HG02571 (cell line): ENCODE measurements around the gene SCCPDH.

Experiments
- ATAC-seq: cut with Tn5 transposase; IDR thresholded peaks from one replicate; pipeline ENCODE4 v1.9.1; 2021; ENCODE audit warnings: mild to moderate bottlenecking, moderate library complexity; ENCODE audit not compliant: unreplicated experiment

The SCCPDH gene

DNA sequence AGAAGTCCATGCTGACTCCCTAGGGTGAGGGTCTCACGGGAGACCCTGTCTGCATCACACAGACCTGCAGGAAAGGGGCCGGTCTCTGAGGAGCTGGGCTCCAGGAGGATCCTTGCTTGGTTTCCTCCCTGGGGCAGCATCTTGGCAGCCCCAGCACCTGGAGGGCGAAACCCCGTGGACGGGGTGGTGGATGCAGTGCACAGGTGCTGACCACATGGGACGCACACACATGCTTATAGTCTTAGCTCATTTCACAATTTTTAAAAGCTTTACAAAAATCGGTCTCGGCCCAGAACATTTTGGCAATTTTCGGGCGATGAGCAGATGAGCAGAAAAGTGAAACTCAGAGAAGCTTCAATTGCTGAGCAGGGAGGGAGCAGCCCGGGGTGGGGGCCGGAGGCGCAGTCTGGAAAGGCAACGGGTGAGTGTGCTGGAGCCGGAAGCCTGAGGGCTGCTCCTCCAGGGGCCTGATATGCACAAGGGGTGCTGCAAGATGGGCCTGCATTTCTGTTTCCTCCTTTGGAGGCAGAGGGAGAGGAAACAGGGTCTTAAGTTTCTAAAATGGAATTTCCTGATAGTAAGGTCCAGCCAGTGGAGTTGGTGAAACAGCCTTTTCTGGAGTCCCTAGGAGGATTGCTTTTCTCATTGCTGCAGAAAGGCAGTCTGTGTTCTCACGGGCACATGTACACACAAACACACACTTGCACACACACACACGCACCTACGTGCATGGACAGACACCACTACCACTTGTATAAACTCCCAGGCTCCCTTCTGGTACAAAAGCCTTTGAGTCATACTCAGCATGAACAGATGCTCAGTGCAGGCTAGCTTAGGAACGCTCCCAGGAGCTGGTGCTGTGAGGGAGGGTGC is 60.6 kb downstream of the SCCPDH start:
- no peak for ATAC-seq

DNA sequence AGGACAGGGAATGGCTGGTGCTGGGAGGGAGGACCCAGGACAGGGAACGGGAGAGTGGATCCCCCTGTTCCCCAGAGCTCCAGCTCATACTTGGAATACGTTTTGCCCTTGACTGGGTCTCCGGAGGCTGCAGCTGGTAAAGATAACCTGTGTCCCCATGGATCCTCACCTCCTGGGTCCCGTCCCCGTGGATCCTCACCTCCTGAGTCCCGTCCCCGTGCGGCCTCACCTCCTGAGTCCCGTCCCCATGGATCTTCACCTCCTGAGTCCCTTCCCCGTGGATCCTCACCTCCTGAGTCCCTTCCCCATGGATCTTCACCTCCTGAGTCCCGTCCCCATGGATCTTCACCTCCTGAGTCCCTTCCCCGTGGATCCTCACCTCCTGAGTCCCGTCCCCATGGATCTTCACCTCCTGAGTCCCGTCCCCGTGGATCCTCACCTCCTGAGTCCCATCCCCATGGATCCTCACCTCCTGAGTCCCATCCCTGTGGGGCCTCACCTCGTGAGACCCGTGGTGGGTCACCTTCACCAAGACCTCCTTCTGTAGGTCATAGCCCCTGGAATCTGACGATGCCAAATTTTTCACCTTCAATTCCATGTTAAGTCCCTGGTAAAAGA is 61.4 kb downstream of the SCCPDH start:
- ATAC-seq = no peak

DNA sequence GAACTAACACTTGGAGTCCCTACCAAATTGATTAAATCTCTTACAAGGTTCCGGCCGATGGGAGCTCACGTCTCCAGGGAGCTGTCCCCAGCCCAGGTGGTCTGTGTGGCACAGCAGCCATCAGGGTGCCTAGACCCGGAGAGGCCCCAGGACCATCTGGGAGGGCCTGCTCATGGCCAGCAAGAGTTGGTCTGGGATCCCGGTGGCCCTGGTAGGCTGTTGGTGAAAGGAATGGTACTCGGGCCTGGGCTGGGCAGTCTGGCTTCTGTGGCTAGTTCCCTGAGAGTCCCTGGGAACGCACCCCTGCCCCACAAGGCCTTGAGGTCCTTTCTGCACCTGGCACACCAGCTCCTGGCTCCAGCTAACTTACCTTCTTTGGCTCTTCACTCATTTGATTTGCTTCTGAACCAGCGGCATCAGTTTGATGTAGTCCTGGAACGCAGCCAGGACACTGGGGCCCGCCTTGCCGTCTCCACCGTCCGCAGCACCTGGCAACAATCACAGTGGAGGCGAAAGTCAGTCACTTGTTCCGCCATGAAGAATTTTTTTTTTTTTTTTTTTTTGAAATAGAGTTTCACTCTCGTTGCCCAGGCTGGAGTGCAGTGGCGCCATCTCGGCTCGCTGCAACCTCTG is 62.5 kb downstream of the SCCPDH start:
- ATAC-seq = no peak

DNA sequence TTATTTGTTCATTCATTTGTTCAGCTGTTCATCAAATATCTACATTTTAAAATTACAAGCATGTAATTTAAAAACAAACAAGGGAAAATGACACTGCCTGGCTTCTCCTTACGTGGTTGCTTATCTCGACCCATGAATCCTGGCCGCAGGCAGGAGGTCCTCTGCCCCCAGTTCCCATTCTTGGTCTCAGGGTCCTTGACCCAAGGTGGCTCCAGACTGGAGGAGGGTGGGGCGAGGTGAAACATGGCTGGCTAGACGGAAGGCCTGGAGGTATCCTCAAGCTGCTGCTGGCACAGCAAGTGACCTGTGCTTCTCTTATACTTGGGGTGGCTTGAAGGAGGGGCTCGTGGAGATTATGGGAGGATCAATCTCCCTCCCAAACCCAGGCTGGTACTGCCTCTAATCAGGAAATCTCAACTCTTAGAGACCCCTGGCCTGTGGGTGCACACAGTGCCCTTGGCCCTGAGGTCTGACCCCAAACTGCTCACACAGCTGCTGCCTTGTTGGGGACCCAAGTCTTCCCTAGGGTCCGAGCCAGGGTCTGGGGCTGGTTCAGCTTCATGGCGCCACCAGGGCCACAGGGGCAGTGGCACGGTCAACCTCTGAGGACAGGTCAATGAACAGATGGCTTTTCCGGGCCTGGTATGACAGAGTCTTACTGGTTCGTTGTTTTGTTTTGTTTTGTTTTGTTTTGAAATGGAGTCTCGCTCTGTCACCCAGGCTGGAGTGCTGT is 63.7 kb downstream of the SCCPDH start:
- ATAC-seq = no peak

DNA sequence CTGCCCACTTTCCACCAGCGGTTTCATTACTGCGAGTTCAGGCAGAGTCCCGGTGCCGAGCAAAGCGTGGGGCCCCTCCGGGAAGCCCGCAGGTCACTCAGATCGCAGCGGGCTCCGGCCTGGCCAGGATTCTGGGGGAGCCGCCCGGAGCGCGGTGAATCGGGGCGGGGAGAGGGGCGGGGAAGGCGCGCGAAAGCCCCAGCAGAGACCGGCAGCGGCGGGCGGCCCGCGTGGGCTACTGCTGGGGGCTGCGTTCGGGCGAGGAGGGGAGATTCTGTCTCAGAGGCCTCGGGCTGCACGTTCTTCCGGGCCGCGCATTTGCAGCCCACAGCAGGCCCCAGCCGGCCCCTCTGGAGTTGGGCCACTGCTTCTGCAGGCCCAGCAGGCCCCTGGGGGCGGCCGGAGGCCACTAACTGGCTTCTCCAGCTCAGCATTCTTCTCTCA is 64.7 kb downstream of the SCCPDH start:
- ATAC-seq = no peak

DNA sequence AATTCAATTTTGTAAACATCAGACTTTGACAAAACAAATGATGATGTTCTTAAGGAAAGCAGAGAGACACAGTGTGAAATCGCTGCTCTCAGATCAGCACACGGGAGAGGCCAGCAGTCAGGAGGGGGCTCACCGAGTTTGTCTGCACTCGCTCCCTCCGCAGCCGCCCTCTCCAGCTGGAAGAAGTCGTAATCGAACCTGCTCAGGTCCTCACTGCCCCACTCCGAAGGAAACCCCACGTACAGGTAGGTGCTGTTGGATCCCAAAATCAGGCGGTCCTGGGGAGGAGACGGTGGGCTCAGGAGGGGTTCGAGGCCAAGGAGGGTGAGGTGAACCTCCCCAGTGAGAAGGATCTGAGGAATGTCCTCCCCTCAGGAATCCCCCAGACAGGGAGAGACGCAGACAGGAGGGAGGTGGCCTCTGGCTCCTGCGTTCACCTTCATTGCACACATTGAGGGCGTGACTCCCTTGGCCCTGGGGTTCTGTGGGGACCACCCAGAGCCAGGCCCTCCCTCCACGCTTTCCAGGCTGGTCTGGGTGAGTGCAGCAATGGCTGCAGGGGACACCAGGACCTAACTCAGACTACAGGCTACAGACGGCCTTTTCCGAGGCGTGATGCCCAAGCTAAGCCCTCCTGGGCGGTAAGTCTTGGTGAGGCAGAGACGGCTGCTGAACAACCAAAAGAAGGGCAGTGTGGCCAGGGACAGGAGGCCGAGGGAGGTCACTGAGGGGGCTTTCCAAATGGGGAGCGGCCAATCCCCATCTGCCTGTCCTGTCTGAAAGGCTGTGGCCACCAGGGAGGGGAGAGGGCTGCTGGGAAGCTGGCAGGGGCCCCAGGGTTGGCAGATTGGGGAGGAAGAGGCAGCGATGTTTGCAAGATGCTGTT is 65.5 kb downstream of the SCCPDH start:
- no peak for ATAC-seq

DNA sequence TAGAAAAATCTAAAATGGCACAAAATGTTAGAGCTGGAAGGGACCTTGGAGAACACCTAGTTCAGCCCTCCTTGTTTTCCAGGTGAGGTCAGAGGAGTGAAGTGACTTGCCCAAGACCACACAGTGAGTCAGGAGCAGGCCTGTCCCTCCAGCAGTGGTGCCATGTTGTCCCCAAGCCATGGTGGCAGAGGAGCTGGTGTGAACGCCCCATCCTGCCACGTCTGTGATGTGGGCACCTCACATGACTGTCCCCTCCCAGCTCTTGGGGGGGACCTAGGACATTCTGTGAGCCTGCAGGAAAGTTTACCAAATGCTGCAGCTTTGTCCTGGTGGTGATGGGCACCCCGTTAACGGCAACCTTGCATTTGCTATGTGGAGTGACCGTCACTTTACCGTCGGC is 66.2 kb downstream of the SCCPDH start:
- no peak for ATAC-seq

DNA sequence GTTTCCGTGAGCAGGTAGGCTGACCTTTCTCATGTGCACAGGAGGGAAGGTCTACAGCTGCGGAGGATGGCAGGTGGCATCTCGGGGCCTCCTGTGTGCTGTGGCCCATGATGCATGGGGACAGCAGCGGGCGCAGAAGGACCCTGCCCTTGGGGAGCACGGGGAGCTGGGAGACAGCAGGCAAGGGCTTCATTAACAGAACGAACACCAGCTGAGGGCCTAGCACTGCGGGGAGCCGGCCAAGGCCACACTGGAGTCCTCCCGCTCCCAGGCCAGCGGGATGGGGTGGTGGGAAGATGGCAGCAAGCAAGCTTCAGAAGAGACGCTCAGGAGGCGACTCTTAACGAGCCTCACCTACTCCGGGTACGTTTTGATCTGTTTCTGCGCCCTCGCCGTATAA is 66.6 kb downstream of the SCCPDH start:
- no peak for ATAC-seq

DNA sequence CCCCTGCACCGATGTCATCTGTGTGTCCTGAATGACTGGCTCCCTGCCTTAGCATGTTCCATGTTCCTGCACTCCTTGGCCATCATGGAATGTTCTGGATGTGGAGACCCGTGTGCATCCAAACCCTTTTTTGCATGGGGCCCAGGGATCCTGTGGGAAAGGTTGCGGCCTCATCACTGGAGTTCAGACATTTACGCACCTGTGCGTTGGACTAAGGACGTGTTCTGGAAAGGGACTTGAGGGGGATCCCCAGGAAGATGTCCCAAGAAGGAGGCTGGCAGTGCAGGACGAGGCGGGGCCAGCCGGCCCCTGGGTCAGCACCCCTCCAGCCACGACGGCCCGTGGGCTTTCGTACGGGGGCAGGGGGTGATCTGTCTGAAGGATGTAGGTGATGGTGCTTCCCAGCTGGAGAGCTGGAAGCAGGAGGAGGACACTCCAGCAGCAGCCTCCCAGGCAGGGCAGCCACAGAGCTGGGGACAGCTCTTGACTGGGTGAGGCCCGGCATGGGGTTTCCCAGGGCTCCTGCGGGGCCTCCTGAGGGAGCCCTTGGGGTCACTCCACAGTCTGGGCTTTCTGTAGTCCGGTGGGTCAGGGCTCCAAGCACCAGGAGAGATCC is 67.2 kb downstream of the SCCPDH start:
- no peak for ATAC-seq

DNA sequence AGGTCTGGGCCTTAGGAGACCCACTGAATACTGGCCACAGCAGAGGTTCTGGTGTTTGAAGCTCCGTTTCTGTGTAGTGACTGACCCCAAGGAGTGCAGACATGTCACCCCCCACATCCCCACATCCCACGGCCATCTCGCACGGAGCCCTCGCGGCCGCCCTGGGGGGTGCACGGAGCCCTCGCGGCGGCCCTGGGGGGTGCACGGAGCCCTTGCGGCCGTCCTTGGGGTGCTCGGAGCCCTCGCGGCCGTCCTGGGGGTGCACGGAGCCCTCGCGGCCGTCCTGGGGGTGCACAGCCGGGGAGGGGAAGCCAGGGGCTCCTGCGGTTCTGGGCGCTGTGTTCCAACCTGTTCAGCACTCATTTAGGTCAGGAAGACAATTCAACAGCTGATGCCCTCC is 68.4 kb downstream of the SCCPDH start:
- ATAC-seq = no peak

DNA sequence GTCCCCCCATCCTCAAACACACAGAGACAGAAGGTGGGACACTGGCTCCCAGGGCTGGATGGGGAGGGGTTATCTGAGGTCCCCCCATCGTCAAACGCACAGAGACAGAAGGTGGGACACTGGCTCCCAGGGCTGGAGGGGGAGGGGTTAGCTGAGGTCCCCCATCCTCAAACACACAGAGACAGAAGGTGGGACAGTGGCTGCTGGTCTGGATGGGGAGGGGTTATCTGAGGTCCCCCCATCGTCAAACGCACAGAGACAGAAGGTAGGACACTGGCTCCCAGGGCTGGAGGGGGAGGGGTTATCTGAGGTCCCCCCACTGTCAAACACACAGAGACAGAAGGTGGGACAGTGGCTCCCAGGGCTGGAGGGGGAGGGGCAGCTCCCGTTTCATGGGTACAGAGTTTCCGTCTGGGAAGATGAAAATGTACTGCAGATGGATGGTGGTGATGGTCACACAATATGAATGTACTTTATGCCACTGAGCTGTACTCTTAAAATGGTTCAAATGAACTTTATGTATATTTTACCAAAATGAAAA is 69.2 kb downstream of the SCCPDH start:
- no peak for ATAC-seq

DNA sequence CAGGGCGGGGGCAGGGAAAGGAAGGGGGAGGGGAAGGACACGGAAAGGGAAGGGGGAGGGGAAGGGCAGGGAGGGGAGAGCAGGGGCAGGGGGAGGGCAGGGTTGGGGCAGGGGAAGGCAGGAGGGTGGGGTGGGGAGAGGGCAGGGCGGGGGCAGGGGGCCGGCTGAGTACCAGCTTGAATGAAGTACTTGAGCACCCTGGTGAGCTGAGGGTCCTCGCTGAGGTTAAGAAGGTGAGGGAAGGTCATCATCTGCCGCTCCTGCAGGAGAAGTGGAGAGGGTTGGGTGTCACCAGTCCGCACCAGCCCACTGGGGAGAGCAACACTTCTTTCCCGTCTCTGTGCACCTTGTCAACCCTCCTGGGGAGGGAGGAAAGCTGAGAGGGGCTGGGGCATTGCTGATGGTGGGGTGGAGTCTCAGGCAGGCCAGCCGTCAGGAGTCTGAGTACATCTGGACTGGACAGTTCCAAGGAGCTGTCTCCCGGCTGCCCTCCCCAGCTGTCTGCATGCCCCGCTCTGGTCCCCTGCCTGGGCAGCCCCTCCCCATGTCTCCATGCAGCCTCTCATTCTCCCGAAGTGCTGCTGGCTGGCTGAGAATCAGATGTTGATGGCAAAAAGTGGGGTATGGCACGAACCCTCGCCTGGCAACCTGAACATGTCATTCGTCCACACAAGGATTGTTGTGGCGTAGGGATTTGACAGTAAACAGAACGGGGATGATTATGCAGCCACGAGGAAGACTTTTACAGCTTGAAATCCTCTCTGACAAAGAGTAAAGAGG is 70.0 kb downstream of the SCCPDH start:
- ATAC-seq = no peak

DNA sequence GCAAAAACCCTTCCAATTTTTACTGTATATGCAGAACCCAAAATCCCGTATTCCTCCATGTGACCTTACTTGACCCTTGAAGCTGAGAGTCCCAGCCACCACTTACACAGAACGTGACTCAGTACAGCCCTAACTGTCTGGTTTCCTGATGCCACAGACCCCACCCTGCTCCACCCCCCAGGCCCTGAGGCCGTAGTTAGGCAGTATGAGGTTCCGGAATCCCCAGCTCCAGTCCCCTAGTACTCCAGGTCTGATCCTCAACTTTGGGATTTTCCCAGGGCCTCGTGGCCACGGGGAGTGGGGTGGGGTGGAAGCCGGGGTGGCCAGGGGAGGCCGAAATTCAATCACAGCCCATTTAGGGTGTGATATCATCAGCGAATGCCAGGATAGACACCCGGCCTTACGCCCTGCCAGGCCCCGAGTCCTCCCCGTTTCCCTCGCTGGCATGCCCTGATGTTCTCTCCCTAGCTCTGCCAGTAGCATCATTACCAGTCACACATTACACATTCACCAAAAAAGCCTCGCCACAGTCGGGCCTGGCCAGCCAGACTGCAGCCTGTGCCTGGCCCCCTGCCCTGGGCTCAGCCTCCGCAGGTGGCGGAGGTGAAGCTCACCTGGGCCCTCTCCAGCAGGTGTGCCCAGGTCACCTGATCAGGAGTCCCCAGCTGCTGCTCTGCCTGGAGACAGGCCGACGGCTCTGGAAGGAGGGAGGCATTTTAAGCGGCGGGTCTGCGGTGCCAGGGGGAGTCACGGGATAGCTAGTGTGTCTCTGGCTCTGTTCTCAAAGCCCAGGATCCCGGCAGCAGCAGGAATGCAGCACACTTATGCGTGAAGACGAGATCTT is 70.8 kb downstream of the SCCPDH start:
- no peak for ATAC-seq

DNA sequence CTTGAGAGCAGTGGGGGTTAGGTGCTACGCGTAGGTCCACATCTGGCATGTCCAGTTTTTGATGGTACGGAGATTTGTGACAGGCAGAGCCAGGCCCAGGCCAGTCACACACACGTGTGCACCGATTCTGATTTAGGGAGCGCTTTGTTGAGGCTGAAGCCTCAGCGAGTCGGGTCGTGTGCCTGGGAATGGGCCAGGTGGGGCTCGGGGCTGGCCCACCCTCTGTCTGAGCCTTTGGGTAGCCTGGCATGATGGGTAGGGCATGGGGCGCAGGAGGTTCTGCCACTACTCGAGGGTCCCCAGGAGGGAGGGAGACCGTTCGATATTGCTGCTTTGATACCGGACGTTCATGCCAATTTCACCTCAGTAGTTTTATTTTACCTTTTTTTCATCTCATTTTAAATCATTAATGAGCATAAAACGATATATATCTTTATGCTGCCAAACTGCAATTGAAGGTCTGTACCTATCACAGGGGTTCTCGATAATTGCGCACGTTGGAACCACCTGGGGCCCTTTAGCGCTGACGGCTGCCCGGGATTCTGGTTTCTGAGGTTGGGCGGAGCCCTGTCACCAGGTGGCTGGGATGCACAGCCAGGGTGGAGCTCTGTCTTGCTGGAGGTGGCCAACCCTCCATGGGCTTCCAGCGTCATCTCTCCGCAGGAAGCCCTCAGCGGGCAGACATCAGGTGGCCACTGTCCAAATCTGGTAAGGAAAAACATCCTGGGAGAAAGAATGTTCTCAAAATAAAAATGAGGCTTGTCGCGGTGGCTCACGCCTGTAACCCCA is 71.9 kb downstream of the SCCPDH start:
- no peak for ATAC-seq

DNA sequence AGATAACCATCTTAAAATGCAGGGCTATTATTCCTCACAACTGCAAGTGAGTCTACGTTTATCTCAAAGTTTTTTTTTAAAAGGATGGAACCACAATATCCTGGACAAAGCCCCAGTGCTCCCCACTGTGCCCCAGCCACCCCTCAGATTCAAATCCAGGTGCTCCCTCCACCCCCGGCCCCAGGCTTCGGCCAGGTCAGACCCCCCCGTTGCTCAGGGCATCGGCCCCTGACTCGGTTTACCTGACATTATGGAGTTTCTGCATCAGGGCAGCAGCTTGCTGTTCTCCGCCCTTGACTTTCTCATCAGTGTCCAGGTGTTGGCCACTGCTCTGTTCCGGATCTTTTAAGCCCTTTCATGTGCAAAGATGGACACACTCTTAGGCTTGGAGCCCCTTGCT is 72.9 kb downstream of the SCCPDH start:
- no peak for ATAC-seq

DNA sequence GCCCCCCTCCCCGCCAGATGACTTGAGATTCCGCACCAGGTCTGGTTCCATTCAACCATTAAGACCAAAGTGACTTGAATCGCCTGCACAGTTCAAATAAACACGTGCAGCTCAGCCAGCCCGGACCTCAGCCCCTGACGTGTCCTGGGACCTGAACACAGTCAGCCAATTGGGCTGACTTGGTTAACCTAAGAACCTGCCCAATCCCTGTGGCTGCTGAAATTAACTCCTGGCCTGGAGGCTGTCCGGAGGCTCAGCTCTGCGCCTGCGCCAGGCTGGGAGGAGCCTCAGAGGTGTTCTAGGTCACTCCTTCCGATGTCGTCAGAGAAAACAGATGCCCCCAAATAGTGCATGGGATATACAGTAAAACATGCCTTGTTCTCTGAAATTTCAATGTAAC is 73.4 kb downstream of the SCCPDH start:
- ATAC-seq = no peak

DNA sequence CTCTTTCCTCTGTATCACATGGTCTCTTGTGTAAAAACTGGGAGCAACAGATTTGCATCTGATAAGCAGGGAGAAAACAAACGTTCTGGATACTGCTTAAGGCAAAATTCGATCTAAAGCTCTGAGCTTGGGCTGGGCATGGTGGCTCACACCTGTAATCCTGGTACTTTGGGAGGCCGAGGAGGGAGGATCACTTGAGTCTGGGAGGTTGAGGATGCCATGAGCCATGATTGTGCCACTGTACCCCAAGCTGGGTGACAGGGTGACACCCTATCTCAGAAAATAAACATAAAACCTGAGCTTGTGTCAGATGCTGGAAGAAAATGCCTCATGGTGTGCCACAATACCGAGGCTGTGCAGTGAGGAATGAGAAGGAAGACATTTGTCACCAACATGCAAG is 73.9 kb downstream of the SCCPDH start:
- ATAC-seq = no peak
